Stimulated activated CD4-positive, alpha-beta T cell treated with anti-CD3 and anti-CD28 coated beads, Interleukin-12 subunit alpha, Interleukin-12 subunit beta, amount 100 ng/mL, for 4 hours (primary cell): Measurements from ENCODE around the gene VWF.

Experiments used
- DNase-seq: peaks from one replicate; pipeline ENCODE4 v3.0.0-alpha.2; 2020

The VWF gene

GRCh38 chr12:5904969-5905368 is 219.5 kb downstream of the VWF start:
- DNase-seq, result no peak

- DNase-seq, result no peak
These were observed 220.0 kb downstream of the VWF start for GRCh38 chr12:5904441-5904840.

GRCh38 chr12:5902736-5903135 is 221.7 kb downstream of the VWF start:
- no peak for DNase-seq

- no peak for DNase-seq
These were observed 223.1 kb downstream of the VWF start for GRCh38 chr12:5901416-5901815.

GRCh38 chr12:5900533-5901205 is 223.8 kb downstream of the VWF start:
- DNase-seq, result no peak

- no peak for DNase-seq
These were observed 224.4 kb downstream of the VWF start for GRCh38 chr12:5900076-5900475.

- no peak for DNase-seq
These were observed 224.8 kb downstream of the VWF start for GRCh38 chr12:5899675-5900074.

- no peak for DNase-seq
These were observed 225.6 kb downstream of the VWF start for GRCh38 chr12:5898874-5899273.
